SK-N-SH treated with all-trans-retinoic acid at 6 μM for 48 hours (cell line): ENCODE data around the gene FBH1.

ENCODE experiments used
- ATAC-seq: fragments of 200-7000 bp; cut with Tn5 transposase; 3 replicates; pipeline ENCODE4 v1.9.1; 2020; ENCODE audit warnings: mild to moderate bottlenecking, moderate library complexity
- ARNTL ChIP-seq: fragments of 450-650 bp; formaldehyde crosslinking; IDR thresholded peaks from 2 replicates; pipeline ENCODE4 v1.5.0; 2020; ENCODE audit warnings: low read depth, mild to moderate bottlenecking, moderate library complexity, borderline replicate concordance
- BACH2 ChIP-seq: fragments of 250-450 bp; sonication (Bioruptor Pico); IDR thresholded peaks from 2 replicates; pipeline ENCODE4 v1.9.0; 2021; ENCODE audit warnings: mild to moderate bottlenecking, borderline replicate concordance
- CSDC2 ChIP-seq: fragments of 250-450 bp; sonication (Bioruptor Pico); IDR thresholded peaks from 2 replicates; pipeline ENCODE4 v1.5.0; 2020; ENCODE audit warnings: mild to moderate bottlenecking, moderate library complexity
- CSRNP3 ChIP-seq: fragments of 250-450 bp; sonication (Bioruptor Pico); IDR thresholded peaks from 2 replicates; pipeline ENCODE4 v1.5.1; 2021; ENCODE audit warnings: mild to moderate bottlenecking, moderate library complexity
- ESRRG ChIP-seq: fragments of 250-450 bp; sonication (Bioruptor Pico); IDR thresholded peaks from 2 replicates; pipeline ENCODE4 v1.6.1; 2021; ENCODE audit warnings: mild to moderate bottlenecking
- GLIS3 ChIP-seq: fragments of 250-450 bp; sonication (Bioruptor Pico); IDR thresholded peaks from 2 replicates; pipeline ENCODE4 v1.5.0; 2020; ENCODE audit warnings: mild to moderate bottlenecking, moderate library complexity
- OSR1 ChIP-seq: fragments of 250-450 bp; sonication (Bioruptor Pico); IDR thresholded peaks from 2 replicates; pipeline ENCODE4 v1.8.0; 2022; ENCODE audit warnings: moderate library complexity, mild to moderate bottlenecking, inconsistent platforms
- PATZ1 ChIP-seq: fragments of 250-450 bp; sonication (Bioruptor Pico); IDR thresholded peaks from 2 replicates; pipeline ENCODE4 v1.8.0; 2020; ENCODE audit warnings: mild to moderate bottlenecking, moderate library complexity, borderline replicate concordance
- PPARA ChIP-seq: fragments of 250-450 bp; sonication (Bioruptor Pico); IDR thresholded peaks from 2 replicates; pipeline ENCODE4 v1.5.0; 2020; ENCODE audit warnings: mild to moderate bottlenecking, borderline replicate concordance
- RARB ChIP-seq: fragments of 250-450 bp; sonication (Bioruptor Pico); IDR thresholded peaks from 2 replicates; pipeline ENCODE4 v1.8.0; 2021; ENCODE audit warnings: mild to moderate bottlenecking, moderate library complexity
- SNAI2 ChIP-seq: fragments of 250-450 bp; sonication (Bioruptor Pico); IDR thresholded peaks from 2 replicates; pipeline ENCODE4 v1.5.0; 2020; ENCODE audit warnings: mild to moderate bottlenecking, moderate library complexity
- TCF4 ChIP-seq: fragments of 250-450 bp; sonication (Bioruptor Pico); IDR thresholded peaks from 2 replicates; pipeline ENCODE4 v1.8.0; 2021; ENCODE audit warnings: mild to moderate bottlenecking, moderate library complexity, borderline replicate concordance
- TOX ChIP-seq: fragments of 250-450 bp; sonication (Bioruptor Pico); IDR thresholded peaks from 2 replicates; pipeline ENCODE4 v1.8.0; 2021; ENCODE audit warnings: mild to moderate bottlenecking, moderate library complexity, borderline replicate concordance
- TSHZ2 ChIP-seq: fragments of 250-450 bp; sonication (Bioruptor Pico); IDR thresholded peaks from 2 replicates; pipeline ENCODE4 v1.5.0; 2020; ENCODE audit warnings: mild to moderate bottlenecking, moderate library complexity
- ZC3H10 ChIP-seq: fragments of 250-450 bp; sonication (Bioruptor Pico); IDR thresholded peaks from 2 replicates; pipeline ENCODE4 v1.5.1; 2021; ENCODE audit warnings: mild to moderate bottlenecking, moderate library complexity
- ZFP3 ChIP-seq: fragments of 250-450 bp; sonication (Bioruptor Pico); IDR thresholded peaks from 2 replicates; pipeline ENCODE4 v1.5.0; 2020; ENCODE audit warnings: mild to moderate bottlenecking, moderate library complexity
- ZFP30 ChIP-seq: fragments of 450-650 bp; formaldehyde crosslinking; IDR thresholded peaks from 2 replicates; pipeline ENCODE4 v1.5.0; 2022; ENCODE audit warnings: mild to moderate bottlenecking, moderate library complexity
- ZNF565 ChIP-seq: fragments of 450-650 bp; formaldehyde crosslinking; conservative IDR thresholded peaks from 2 replicates; pipeline ENCODE4 v1.5.0; 2020; ENCODE audit warnings: low read depth, mild to moderate bottlenecking, moderate library complexity
- ZNF8 ChIP-seq: fragments of 450-650 bp; formaldehyde crosslinking; IDR thresholded peaks from 2 replicates; pipeline ENCODE4 v1.5.0; 2020; ENCODE audit warnings: mild to moderate bottlenecking, moderate library complexity
- TF ChIP-seq, protein P1 (sequence below): fragments of 250-450 bp; sonication (Bioruptor Pico); IDR thresholded peaks from 2 replicates; pipeline ENCODE4 v1.5.1; 2020; ENCODE audit warnings: low read depth, mild to moderate bottlenecking, moderate library complexity
- TF ChIP-seq, protein P2 (sequence below): fragments of 250-450 bp; sonication (Bioruptor Pico); IDR thresholded peaks from 2 replicates; pipeline ENCODE4 v1.8.0; 2021; ENCODE audit warnings: low read depth, mild to moderate bottlenecking, moderate library complexity, borderline replicate concordance

The FBH1 gene

DNA sequence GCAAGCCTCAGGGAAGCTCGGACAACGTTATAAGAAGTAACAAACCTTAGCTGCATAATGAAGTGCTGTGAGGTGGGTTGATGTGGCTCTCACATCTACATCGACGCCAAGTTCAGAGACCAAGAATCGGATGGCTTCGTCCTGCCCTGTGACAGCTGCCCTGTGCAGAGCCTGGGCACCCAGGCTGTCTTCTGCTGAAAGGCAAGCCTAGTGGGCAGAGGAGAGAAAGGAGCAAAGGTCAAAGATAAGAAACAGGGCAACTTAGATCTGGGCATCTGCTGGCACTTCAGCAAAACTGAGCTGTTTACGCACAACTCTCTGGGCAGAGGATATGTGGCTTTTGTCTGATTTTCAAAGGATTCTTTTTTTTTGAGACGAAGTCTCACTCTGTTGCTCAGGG is 7.1 kb upstream of the FBH1 start:
- TF ChIP-seq TSHZ2 (CRISPR knock-in tag) (no peak), SNAI2 (no peak), TOX (CRISPR knock-in tag) (no peak), BACH2 (CRISPR knock-in tag) (no peak), ZFP3 (CRISPR knock-in tag) (no peak), ZC3H10 (CRISPR knock-in tag) (no peak), ZNF565 (no peak), ESRRG (CRISPR knock-in tag) (no peak)
- TF ChIP-seq, protein P1, sequence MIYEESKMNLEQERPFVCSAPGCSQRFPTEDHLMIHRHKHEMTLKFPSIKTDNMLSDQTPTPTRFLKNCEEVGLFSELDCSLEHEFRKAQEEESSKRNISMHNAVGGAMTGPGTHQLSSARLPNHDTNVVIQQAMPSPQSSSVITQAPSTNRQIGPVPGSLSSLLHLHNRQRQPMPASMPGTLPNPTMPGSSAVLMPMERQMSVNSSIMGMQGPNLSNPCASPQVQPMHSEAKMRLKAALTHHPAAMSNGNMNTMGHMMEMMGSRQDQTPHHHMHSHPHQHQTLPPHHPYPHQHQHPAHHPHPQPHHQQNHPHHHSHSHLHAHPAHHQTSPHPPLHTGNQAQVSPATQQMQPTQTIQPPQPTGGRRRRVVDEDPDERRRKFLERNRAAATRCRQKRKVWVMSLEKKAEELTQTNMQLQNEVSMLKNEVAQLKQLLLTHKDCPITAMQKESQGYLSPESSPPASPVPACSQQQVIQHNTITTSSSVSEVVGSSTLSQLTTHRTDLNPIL (CRISPR knock-in tag): no peak
- no peak for ATAC-seq

- no peak for ATAC-seq
- TF ChIP-seq, protein P2, sequence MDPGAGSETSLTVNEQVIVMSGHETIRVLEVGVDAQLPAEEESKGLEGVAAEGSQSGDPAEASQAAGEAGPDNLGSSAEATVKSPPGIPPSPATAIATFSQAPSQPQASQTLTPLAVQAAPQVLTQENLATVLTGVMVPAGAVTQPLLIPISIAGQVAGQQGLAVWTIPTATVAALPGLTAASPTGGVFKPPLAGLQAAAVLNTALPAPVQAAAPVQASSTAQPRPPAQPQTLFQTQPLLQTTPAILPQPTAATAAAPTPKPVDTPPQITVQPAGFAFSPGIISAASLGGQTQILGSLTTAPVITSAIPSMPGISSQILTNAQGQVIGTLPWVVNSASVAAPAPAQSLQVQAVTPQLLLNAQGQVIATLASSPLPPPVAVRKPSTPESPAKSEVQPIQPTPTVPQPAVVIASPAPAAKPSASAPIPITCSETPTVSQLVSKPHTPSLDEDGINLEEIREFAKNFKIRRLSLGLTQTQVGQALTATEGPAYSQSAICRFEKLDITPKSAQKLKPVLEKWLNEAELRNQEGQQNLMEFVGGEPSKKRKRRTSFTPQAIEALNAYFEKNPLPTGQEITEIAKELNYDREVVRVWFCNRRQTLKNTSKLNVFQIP (CRISPR knock-in tag): no peak
- TF ChIP-seq RARB (CRISPR knock-in tag): no peak
- no peak for TF ChIP-seq PATZ1
- no peak for TF ChIP-seq ARNTL (CRISPR knock-in tag)
Observed at GRCh38 chr10:5885619-5886018, 4.4 kb upstream of the FBH1 start.

DNA sequence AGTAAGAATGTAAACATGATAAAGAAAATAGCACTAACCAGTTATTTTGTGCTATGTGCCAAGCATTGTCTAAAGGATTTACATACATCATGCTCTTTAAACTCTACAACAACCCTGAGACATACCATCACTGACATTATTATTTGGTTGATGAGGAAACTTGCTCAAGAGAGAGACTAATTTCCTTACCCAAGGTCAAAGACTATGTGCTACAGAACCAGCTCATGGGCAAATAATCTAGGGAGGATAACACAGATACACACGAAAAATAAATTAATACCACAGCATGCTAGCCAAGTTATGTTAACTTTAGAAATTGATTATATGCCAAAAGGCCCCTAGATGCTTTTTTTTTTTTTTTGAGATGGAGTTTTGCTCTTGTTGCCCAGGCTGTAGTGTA is 3.0 kb upstream of the FBH1 start:
- no peak for TF ChIP-seq ZFP3 (CRISPR knock-in tag)
- no peak for TF ChIP-seq GLIS3 (CRISPR knock-in tag)
- ATAC-seq: no peak

GRCh38 chr10:5887641-5888040 is 2.4 kb upstream of the FBH1 start:
- ATAC-seq: no peak
- TF ChIP-seq ZC3H10 (CRISPR knock-in tag) (no peak), ZNF8 (CRISPR knock-in tag) (no peak), ESRRG (CRISPR knock-in tag) (no peak), TCF4 (CRISPR knock-in tag) (no peak), PPARA (no peak)
- TF ChIP-seq, protein P1 (CRISPR knock-in tag): no peak

DNA sequence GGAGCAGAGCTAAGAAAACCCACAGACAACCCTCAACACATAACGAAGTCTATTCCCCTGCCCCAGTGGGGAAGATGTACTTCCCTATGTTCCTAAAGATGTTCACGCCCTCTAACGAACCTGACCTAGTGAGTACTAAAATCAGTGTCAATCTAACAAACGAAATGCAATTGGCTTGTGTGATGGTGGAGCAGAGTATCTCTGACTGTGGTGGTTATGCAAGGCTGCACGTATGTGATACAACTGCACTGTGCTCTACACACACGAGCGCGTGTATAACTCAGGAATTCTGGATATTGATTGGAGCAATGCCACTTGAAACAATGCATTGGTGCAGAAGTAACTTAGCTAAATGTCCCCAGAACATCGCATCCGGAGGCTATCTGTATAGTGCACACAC is 1.7 kb upstream of the FBH1 start:
- ATAC-seq: no peak; the same call in 2 of the 3 replicates
- TF ChIP-seq ZNF565: no peak
- TF ChIP-seq TCF4 (CRISPR knock-in tag): no peak
- no peak for TF ChIP-seq BACH2 (CRISPR knock-in tag)
- TF ChIP-seq ZFP30 (CRISPR knock-in tag): no peak
- TF ChIP-seq OSR1 (CRISPR knock-in tag): no peak
- TF ChIP-seq SNAI2: no peak
- no peak for TF ChIP-seq TOX (CRISPR knock-in tag)
- TF ChIP-seq CSDC2 (CRISPR knock-in tag): no peak
- no peak for TF ChIP-seq CSRNP3 (CRISPR knock-in tag)
- TF ChIP-seq, protein P1 (CRISPR knock-in tag): no peak
- no peak for TF ChIP-seq PPARA
- TF ChIP-seq ZNF8 (CRISPR knock-in tag): no peak
- TF ChIP-seq ARNTL (CRISPR knock-in tag): no peak
